ENCODE data around the gene ABCA6.
"Not testable (repeated sequence)": the region's sequence is repeated elsewhere in the genome, so short reads cannot be mapped to it uniquely, and the experiment has no call there.

The ABCA6 gene, protein sequence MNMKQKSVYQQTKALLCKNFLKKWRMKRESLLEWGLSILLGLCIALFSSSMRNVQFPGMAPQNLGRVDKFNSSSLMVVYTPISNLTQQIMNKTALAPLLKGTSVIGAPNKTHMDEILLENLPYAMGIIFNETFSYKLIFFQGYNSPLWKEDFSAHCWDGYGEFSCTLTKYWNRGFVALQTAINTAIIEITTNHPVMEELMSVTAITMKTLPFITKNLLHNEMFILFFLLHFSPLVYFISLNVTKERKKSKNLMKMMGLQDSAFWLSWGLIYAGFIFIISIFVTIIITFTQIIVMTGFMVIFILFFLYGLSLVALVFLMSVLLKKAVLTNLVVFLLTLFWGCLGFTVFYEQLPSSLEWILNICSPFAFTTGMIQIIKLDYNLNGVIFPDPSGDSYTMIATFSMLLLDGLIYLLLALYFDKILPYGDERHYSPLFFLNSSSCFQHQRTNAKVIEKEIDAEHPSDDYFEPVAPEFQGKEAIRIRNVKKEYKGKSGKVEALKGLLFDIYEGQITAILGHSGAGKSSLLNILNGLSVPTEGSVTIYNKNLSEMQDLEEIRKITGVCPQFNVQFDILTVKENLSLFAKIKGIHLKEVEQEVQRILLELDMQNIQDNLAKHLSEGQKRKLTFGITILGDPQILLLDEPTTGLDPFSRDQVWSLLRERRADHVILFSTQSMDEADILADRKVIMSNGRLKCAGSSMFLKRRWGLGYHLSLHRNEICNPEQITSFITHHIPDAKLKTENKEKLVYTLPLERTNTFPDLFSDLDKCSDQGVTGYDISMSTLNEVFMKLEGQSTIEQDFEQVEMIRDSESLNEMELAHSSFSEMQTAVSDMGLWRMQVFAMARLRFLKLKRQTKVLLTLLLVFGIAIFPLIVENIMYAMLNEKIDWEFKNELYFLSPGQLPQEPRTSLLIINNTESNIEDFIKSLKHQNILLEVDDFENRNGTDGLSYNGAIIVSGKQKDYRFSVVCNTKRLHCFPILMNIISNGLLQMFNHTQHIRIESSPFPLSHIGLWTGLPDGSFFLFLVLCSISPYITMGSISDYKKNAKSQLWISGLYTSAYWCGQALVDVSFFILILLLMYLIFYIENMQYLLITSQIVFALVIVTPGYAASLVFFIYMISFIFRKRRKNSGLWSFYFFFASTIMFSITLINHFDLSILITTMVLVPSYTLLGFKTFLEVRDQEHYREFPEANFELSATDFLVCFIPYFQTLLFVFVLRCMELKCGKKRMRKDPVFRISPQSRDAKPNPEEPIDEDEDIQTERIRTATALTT (N-terminal part only)

GRCh38 chr17:69141431-69142174 is at the start of gene ABCA6:
ABCA6 (minus strand) TSS chr17:69141895; CDS start chr17:69140703, 1,192 bp downstream.
- peak; percentile 1 for DNase-seq (ENCODE audit: low read depth, low spot score)

DNA sequence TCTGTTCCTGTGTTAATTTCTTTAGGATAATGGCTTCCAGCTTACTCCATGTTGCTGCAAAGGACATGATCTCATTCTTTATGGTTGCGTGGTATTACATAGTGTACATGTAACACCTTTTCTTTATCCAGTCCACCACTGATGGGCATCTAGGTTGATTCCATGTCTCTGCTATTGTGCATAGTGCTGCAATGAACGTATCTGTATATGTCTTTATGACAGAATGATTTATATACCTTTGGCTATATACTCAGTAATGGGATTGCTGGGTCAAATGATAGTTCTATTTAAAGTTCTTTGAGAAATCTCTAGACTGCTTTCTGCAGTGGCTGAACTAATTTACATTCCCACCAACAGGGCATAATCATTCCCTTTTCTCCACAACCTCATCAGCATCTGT is 47.1 kb upstream of the ABCA6 start:
- DNase-seq (ENCODE audit: low read depth, low spot score): no peak

DNA sequence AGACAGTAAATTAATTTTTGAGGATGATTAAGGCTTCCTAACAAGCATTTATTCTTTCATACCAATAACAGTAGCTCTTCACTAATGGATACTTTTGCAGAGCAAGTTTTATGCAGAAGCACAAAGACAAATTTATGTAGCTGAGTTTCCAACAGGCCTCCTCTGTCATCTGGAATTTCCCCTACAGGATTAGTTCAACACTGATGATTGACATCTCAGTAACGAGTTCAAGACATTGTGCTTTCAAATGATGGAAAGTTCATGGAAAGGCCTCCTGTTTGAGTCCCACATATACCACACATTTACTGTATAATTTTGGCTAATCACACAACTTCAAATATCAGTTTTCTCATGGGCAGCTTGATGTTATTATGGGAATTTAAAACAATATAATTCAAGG is 46.4 kb upstream of the ABCA6 start:
- DNase-seq (ENCODE audit: low read depth, low spot score): no peak

DNA sequence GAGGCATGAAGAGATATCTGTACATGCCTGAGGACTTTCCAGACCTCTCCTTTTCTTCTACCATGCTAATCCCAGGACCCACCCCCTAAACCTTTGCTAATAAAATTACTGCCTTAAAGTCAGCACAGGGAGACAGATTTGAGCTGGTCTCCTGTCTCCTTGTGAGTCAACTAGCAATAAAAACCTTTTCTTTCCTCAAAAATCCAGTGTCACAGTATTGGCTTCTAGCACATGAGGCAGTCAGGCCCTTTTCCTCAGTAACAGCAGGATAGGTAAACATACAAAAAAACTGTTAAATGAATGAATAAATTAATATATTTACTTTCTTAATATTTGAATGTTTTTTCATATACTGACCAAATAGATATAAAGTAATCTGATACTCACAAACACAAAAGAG is 45.6 kb upstream of the ABCA6 start:
- no peak for DNase-seq (ENCODE audit: low read depth, low spot score)

DNA sequence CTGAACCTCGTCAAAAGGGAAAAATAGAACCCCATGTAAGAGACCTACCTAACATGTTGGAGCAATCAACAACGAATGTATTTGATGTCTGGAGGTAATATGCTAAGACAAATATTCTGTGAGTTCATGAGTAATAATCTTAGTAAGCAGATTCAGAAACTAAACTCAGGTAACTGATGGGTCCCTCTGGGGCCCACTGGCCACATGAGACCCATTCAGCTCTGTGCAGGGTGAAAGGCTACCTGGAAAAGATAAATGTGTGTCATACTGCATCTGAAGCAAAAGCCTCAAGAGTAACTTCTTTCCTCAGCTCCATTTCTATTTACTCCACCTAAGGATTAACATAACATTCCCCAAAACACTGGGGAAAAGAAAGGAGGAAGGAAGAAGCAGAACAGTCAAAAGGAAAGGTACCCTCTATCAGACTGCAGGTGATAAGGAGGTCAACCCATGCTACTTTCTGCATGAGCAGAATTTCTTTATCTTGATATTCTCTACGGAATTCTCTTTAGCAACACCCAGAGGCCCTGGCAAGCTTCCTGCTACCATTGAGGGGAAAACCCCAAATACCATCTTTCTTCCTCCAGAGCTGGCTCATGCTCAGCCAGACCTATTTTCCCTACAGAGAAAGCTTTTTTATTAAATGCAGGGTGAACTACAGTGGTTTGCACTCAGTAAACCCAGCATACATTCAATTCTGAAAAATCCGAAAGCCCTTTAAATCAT is 37.7 kb upstream of the ABCA6 start:
- peak; percentile 61 for DNase-seq (ENCODE audit: low read depth, low spot score)

DNA sequence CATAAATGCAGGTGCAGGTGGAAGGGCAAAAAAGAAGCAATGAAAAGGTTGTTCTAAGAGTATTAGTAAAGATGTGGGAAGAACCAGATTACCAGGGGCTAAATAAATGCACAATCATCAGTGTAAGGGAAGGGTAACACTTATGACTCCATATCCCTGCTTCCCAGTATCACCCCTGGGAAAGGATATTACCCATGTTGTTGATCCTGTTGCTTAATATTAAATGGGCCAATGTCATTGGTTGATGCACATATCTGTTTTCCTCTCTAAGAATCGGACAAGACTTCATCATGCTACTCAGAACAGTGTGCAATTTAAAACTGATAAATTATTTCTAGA is 34.7 kb upstream of the ABCA6 start:
- DNase-seq (ENCODE audit: low read depth, low spot score): no peak

DNA sequence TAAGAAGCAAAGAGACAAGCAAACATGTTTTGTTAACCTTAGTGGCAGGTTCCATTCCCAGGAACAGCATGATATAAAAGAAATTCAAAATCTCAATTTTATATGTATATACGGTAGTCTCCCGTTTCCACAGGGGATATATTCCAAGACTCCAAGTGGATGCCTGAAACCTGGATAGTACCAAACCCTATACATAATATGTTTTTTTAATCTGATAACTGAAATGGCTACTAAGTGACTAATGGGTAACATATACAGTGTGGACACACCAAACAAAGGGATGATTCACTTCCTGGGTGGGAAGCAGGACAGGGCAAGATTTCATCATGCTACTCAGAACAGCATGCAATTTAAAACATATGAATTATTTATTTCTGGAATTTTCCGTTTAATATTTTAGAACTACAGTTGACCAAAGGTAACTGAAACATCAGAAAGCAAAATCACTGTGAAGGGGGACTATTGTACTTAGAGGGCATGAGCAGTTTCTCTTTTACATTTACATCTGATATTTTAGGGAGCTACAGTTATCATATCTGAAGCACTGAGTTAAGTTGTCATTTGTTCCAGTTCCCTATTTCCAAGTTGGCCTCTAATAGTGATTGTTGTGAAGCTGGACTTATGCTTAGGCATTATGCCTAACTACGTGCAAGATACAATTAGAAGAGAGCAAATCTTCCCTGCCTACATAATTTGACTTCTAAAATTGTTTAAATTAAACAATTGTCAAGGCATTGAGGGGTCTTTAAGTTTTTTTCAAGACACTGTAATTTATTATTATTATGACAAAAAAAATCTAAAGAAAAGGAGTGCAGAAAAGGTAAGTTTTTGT is 34.1 kb upstream of the ABCA6 start:
- DNase-seq (ENCODE audit: low read depth, low spot score): peak; percentile 38

DNA sequence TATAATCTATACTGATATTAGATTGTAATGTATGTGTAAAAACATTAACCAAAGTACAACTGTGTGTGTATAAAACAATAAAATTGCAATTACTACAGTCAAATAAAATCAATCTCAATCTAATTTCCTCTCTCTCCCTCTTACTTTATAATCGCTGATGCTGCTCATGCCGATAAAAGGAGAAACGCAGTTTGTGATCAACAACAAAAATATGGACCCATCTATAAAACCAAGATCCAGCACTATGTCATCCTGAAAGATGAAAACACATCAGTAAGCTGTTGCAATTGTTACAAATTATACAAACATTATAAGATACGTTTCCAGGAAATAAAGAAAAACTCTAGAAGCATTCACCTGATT is 33.5 kb upstream of the ABCA6 start:
- DNase-seq (ENCODE audit: low read depth, low spot score): no peak

DNA sequence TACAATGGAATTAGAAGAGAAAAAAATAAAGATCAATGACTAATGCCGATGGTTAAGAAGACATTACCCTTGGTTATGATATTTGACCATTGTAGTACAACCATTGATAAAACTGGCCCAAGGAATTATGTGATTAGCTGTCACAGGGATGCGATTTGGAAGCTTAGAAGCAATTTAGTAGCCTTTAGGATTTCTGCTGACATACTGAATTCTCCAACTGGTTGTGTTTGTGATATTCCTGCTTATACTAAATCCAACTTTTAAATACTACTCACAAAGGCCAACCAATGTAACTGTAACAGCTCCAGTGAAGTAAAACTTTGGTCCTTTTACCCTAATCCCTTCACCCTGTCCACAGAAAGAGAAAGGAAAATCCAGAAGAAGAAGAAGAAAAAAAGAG is 31.4 kb upstream of the ABCA6 start:
- DNase-seq (ENCODE audit: low read depth, low spot score): no peak

- no peak for DNase-seq (ENCODE audit: low read depth, low spot score)
Measured at GRCh38 chr17:69170377-69170776, 28.7 kb upstream of the ABCA6 start.

GRCh38 chr17:69168642-69169041 is 26.9 kb upstream of the ABCA6 start:
- DNase-seq (ENCODE audit: low read depth, low spot score): not testable (repeated sequence)

DNA sequence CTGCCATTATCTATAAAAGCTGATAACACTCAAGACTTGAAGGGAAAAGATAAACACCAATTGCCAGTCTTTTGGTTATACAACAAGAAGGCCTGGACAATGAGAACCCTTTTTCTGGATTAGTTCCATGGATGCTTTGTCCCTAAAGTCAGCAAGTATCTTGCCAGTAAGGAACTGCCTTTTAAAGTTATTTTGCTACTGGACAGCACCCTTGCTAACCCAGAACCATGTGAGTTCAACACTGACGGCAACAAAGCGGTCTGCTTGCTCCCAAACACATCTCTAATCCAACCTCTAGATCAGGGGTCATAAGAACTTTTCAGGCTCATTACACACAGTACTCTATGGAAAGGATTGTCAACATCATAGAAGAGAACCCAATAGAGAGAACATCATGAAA is 25.3 kb upstream of the ABCA6 start:
- DNase-seq (ENCODE audit: low read depth, low spot score): no peak

- no peak for DNase-seq (ENCODE audit: low read depth, low spot score)
Measured at GRCh38 chr17:69164206-69164605, 22.5 kb upstream of the ABCA6 start.

DNA sequence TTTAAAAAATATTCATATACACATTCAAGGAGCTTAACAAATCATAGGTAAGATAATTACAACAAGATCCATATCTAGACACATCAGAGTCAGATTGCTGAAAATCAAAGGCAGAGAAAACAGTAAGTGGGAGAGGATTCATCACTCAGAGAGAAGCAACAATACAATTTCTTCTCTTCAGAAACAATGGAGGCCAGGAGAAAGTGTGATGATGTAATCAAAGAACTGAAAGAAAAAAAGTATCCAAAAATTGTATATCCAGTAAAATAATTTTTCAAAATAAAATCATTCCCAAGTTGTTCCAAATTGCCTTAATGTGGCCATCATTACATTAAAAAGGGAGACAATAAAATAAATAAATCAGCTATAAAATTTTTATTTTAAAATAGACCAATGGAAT is 17.7 kb upstream of the ABCA6 start:
- no peak for DNase-seq (ENCODE audit: low read depth, low spot score)

DNA sequence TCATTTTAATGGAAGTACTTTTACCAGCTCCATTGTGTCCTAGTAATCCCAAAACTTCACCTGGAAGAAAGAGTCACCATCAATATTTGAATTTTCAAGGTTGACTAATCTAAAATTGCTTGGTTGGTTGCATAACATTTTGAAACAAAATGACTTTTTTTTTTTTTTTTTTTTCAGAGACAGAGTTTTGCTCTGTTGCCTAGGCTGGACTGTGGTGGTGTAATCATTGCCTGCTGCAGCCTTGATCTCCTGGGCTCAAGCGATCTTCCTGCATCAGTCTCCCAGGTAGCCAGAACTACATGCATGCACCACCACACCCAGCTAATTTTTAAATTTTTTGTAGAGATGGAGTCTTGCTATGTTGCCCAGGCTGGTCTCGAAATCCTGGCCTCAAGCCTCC is 12.6 kb upstream of the ABCA6 start:
- DNase-seq (ENCODE audit: low read depth, low spot score): no peak

DNA sequence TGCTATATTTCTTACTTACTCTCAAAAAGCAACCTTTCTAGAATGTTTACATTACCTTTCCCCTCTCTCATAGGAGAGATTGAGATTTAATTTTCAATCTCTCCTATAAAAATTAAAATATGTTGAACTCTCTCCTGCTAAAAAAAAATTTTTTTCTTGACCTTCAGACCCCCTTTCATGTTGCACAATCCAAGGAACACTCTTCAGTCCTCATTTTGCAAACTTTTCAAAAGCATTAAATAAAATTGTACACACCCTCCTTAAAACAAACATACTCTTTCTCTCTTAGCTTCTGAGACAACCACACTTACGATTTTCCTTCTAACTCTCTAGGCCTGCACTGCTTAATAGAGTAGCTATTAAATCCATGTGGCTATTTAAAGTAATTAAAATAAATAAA is 8.6 kb upstream of the ABCA6 start:
- no peak for DNase-seq (ENCODE audit: low read depth, low spot score)

DNA sequence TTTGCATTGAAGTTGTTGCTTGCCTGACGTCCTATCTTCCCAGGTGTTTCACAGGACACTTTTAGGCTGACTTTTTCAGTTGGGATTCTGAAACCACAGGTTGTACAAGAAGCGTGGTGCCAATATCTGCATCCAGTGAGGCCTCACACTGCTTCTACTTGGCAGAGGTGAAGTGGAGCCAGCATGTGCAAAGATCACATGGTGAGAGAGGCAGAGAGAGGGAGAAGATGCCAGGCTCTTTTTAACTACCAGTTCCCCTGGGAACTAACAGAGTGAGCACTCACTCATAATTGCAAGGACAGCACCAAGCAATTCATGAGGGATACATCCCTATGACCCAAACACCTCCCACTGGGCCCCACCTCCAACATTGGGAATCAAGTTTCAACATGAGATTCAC is 5.8 kb upstream of the ABCA6 start:
- no peak for DNase-seq (ENCODE audit: low read depth, low spot score)

DNA sequence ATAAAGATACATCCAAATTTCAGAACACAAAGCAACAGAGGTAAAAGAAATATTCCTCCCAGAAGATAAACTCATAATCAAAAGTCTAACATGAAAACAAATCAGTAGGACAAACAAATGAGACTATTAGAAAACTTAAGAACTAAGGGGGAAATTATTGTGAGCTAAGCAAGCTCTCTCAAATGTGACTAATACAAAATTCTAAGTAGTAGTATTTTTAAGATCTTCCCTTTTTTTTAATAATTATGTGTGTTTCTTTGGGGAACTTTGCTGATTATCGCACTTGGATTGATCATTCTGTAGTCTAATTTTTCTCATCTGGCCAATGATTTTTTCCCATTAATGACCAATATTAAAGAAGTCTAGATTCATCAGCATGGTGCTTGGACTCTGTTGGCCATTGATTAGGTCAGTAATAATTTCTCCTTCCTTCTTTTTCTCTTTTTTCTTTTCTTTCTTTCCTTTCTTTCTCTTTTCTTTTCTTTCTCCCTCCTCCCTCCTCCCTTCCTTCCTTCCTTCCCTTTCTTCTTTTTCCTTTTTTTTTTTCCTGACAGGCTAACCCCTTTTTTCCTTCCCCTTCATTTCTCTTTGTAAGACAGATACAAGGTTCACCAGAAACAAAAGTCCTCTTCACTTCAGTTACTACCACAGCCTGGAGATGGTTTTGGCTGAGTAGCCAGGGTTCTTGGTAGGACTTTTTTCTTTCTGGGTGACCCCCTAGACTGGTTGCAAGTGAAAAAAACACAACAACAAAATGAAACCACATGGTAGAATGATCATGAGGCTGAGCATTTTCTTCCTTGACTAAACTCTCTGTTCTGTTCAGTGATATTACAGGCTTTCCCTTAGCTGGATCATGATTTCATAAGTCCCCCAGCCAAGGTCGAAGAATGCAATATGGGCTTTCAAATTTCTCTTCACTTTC is 2.9 kb upstream of the ABCA6 start:
- DNase-seq (ENCODE audit: low read depth, low spot score): no peak

DNA sequence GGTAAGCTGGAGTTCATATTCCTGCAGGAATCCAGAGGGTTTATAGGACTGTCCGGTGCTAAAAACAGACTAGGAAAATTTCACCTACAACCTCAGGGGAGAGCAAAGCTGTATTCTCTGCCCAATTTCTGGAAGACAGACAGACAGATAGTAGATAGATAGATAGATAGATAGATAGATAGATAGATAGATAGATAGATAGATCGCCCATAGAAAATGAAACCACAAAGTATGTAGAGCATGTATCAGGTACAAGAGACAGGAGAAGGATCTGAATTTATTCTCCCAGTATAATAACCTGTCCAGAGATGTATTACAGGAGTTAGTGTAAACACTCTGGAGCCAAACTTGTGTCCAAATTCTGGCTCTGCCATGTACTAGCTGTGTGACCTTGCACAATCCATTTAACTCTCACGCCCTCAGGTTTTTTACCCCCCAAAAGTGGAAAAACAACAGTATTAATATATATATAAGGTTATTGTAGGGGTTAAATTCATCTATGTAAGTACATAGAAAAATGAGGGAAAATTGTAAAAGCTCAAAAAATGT is 2.1 kb upstream of the ABCA6 start:
- DNase-seq (ENCODE audit: low read depth, low spot score): no peak
